H9 (cell line): Measurements from ENCODE around the gene VRK2. TPM values are rescaled to one million over a fixed set of nuclear protein-coding genes. Genes with fewer than 3 reads are reported as not detected.

Experiments used
- DNase-seq: peaks from one replicate; pipeline ENCODE4 v3.0.0-alpha.2; 2017
- H2AFZ ChIP-seq: one replicate; pipeline ENCODE4 v1.6.1; 2013; ENCODE audit warnings: mild to moderate bottlenecking, low read length, control low read depth, moderate library complexity
- H2AK5ac ChIP-seq: 2 replicates; pipeline ENCODE4 v1.6.1; 2013; ENCODE audit warnings: low read length, control low read depth, mixed read lengths; ENCODE audit not compliant: insufficient read length
- H2BK120ac ChIP-seq: one replicate; pipeline ENCODE4 v1.6.1; 2013; ENCODE audit warnings: low read depth, mild to moderate bottlenecking, low read length, control low read depth, inconsistent platforms; ENCODE audit not compliant: poor library complexity, severe bottlenecking
- H2BK12ac ChIP-seq: 2 replicates; pipeline ENCODE4 v1.6.1; 2013; ENCODE audit warnings: low read length, control low read depth, mixed read lengths, low read depth; ENCODE audit not compliant: insufficient read length
- H2BK15ac ChIP-seq: 2 replicates; pipeline ENCODE4 v1.6.1; 2013; ENCODE audit warnings: low read depth, low read length, control low read depth
- H2BK20ac ChIP-seq: one replicate; pipeline ENCODE4 v1.6.1; 2013; ENCODE audit warnings: low read depth, mild to moderate bottlenecking, low read length, control low read depth, inconsistent platforms; ENCODE audit not compliant: poor library complexity, severe bottlenecking
- H2BK5ac ChIP-seq: 2 replicates; pipeline ENCODE4 v1.6.1; 2013; ENCODE audit warnings: low read length, control low read depth, mixed read lengths; ENCODE audit not compliant: insufficient read length
- H3K14ac ChIP-seq: 2 replicates; pipeline ENCODE4 v1.6.1; 2013; ENCODE audit warnings: low read length, control low read depth; ENCODE audit not compliant: insufficient read depth
- H3K18ac ChIP-seq: 2 replicates; pipeline ENCODE4 v1.6.1; 2013; ENCODE audit warnings: low read depth, mild to moderate bottlenecking, mixed read lengths, low read length, control low read depth; ENCODE audit not compliant: insufficient read length
- H3K23ac ChIP-seq: 2 replicates; pipeline ENCODE4 v1.6.1; 2013; ENCODE audit warnings: low read length, control low read depth, mixed read lengths, low read depth; ENCODE audit not compliant: insufficient read length
- H3K23me2 ChIP-seq: 2 replicates; pipeline ENCODE4 v1.6.1; 2013; ENCODE audit warnings: low read depth, mild to moderate bottlenecking, mixed read lengths, low read length, control low read depth; ENCODE audit not compliant: insufficient read length, poor library complexity, severe bottlenecking
- H3K27ac ChIP-seq: 2 replicates; pipeline ENCODE4 v1.5.1; 2013; ENCODE audit warnings: low read length, control low read depth, mixed read lengths, low read depth; ENCODE audit not compliant: insufficient read length
- H3K27me3 ChIP-seq: 2 replicates; pipeline ENCODE4 v1.6.1; 2013; ENCODE audit warnings: low read length, control low read depth, inconsistent platforms; ENCODE audit not compliant: insufficient read depth
- H3K4ac ChIP-seq: 2 replicates; pipeline ENCODE4 v1.6.1; 2013; ENCODE audit warnings: low read depth, mild to moderate bottlenecking, control low read depth, inconsistent platforms, low read length, moderate library complexity
- H3K4me1 ChIP-seq: 2 replicates; pipeline ENCODE4 v1.6.1; 2013; ENCODE audit warnings: low read length, control low read depth, inconsistent platforms; ENCODE audit not compliant: insufficient read depth
- H3K4me2 ChIP-seq: 2 replicates; pipeline ENCODE4 v1.6.1; 2013; ENCODE audit warnings: low read length, control low read depth, mixed read lengths; ENCODE audit not compliant: insufficient read length, insufficient read depth
- H3K56ac ChIP-seq: 2 replicates; pipeline ENCODE4 v1.6.1; 2013; ENCODE audit warnings: low read depth, mild to moderate bottlenecking, mixed read lengths, low read length, control low read depth; ENCODE audit not compliant: insufficient read length
- H3K79me1 ChIP-seq: 2 replicates; pipeline ENCODE4 v1.6.1; 2013; ENCODE audit warnings: low read depth, mild to moderate bottlenecking, moderate library complexity, low read length, control low read depth, inconsistent platforms; ENCODE audit not compliant: insufficient read depth, poor library complexity, severe bottlenecking
- H3K79me2 ChIP-seq: 2 replicates; pipeline ENCODE4 v1.6.1; 2013; ENCODE audit warnings: low read length, control low read depth, inconsistent platforms; ENCODE audit not compliant: insufficient read depth
- H3K9ac ChIP-seq: 2 replicates; pipeline ENCODE4 v1.6.1; 2013; ENCODE audit warnings: low read length, control low read depth, mixed read lengths; ENCODE audit not compliant: insufficient read length; ENCODE audit errors: extremely low read depth
- H3K9me3 ChIP-seq: one replicate; pipeline ENCODE4 v1.6.1; 2013; ENCODE audit warnings: low read depth, low read length, inconsistent platforms; ENCODE audit not compliant: control insufficient read depth
- H3T11ph ChIP-seq: one replicate; pipeline ENCODE4 v1.6.1; 2013; ENCODE audit warnings: mild to moderate bottlenecking, low read length, control low read depth, inconsistent platforms
- H4K20me1 ChIP-seq: one replicate; pipeline ENCODE4 v1.6.1; 2013; ENCODE audit not compliant: control insufficient read depth, insufficient read length, insufficient read depth
- H4K5ac ChIP-seq: 2 replicates; pipeline ENCODE4 v1.6.1; 2013; ENCODE audit warnings: low read depth, mild to moderate bottlenecking, mixed read lengths, low read length, control low read depth; ENCODE audit not compliant: insufficient read length
- H4K8ac ChIP-seq: replicated peaks from 2 replicates; pipeline ENCODE4 v1.6.1; 2013; ENCODE audit warnings: low read length, control low read depth, mixed read lengths, low read depth; ENCODE audit not compliant: insufficient read length
- H4K91ac ChIP-seq: 2 replicates; pipeline ENCODE4 v1.6.1; 2013; ENCODE audit warnings: low read depth, mild to moderate bottlenecking, moderate library complexity, mixed read lengths, low read length, control low read depth; ENCODE audit not compliant: insufficient read length
- H3K27ac Mint-ChIP-seq, 3 experiments: 2 replicates in 2 of 3; 3 replicates in 1 of 3; pipeline ENCODE4 v1.8.0; 2020 to 2021; ENCODE audit warnings: mixed read lengths in 3 of 3, mild to moderate bottlenecking in 1 of 3, moderate library complexity in 1 of 3
- H3K27me3 Mint-ChIP-seq: 2 replicates; pipeline ENCODE4 v1.8.0; 2021; ENCODE audit warnings: low read depth, mild to moderate bottlenecking, moderate library complexity, mixed read lengths
- H3K36me3 Mint-ChIP-seq, 3 experiments: 2 replicates in 2 of 3; 3 replicates in 1 of 3; pipeline ENCODE4 v1.8.0; 2020 to 2021; ENCODE audit warnings: low read depth in 3 of 3, mixed read lengths in 3 of 3; ENCODE audit not compliant: insufficient read depth in 1 of 3
- H3K4me1 Mint-ChIP-seq, 2 experiments: 2 replicates each; pipeline ENCODE4 v1.8.0; 2020; ENCODE audit warnings: mixed read lengths in 2 of 2
- H3K4me3 Mint-ChIP-seq, 2 experiments: 2 replicates in 1 of 2; 3 replicates in 1 of 2; pipeline ENCODE4 v1.8.0; 2020 to 2021; ENCODE audit warnings: mild to moderate bottlenecking in 2 of 2, mixed read lengths in 2 of 2, moderate library complexity in 1 of 2
- H3K9me3 Mint-ChIP-seq, 2 experiments: 2 replicates in 1 of 2; 3 replicates in 1 of 2; pipeline ENCODE4 v1.8.0; 2020; ENCODE audit warnings: mild to moderate bottlenecking in 2 of 2, mixed read lengths in 2 of 2, moderate library complexity in 1 of 2
- CTCF ChIP-seq: fragments of 200-600 bp; sonication (generic); conservative IDR thresholded peaks from 3 replicates; pipeline ENCODE4 v1.8.0; 2021; ENCODE audit warnings: antibody characterized with exemption, mild to moderate bottlenecking
- WGBS: extraction: QIAGEN DNeasy Blood & Tissue Kit; methylation state at CpG from one replicate; pipeline ENCODE4 v1.1.7; 2013; ENCODE audit warnings: missing lambda C conversion rate, low lambda C conversion rate, mixed read lengths; ENCODE audit not compliant: insufficient read length; ENCODE audit errors: extremely low coverage; 5-methylcytosine and 5-hydroxymethylcytosine counted together
- total RNA-seq: library from RNA; stranded (reverse); gene quantifications from 2 replicates; pipeline ENCODE4 v1.2.1, GENCODE V29; 2021

The VRK2 gene
- total RNA-seq, 1 experiment from 2014 or later = 23.8 TPM

- H3K79me2 ChIP-seq = no peaks in the 10 kb centered on the region
- H3K4me1 ChIP-seq = no peaks in the 10 kb centered on the region
These were observed 27.4 kb upstream of the VRK2 start for GRCh38 chr2:58019229-58019628.

More at GRCh38 chr2:58019229-58019628, 27.4 kb upstream of the VRK2 start:
- no peak overlapping the region for H3T11ph ChIP-seq
- no peak overlapping the region for H2BK5ac ChIP-seq
- H3K18ac ChIP-seq = no peak overlapping the region
- H3K4me3 Mint-ChIP-seq = no peak overlapping the region
- H3K27me3 ChIP-seq = no peaks in the 10 kb centered on the region
- DNase-seq = no peak
- H4K20me1 ChIP-seq = no peaks in the 10 kb centered on the region
- H3K23ac ChIP-seq = no peak overlapping the region
- no CpG with 5 or more reads among the region's 1 CpG for WGBS
- no peak overlapping the region for H2BK15ac ChIP-seq
- no peak overlapping the region for H4K5ac ChIP-seq
- no peak overlapping the region for H3K4ac ChIP-seq
- H3K4me1 Mint-ChIP-seq = no peaks in the 10 kb centered on the region
- H2BK120ac ChIP-seq = no peak overlapping the region
- H4K8ac ChIP-seq = no peak overlapping the region
- TF ChIP-seq CTCF = no peak
- H3K23me2 ChIP-seq = no peaks in the 10 kb centered on the region
- H2AFZ ChIP-seq = no peak overlapping the region
- no peak overlapping the region for H2BK12ac ChIP-seq
- H4K91ac ChIP-seq = no peak overlapping the region
- no peak overlapping the region for H3K14ac ChIP-seq
- H3K4me2 ChIP-seq = no peak overlapping the region
- H2AK5ac ChIP-seq = no peak overlapping the region
- H3K9ac ChIP-seq = no peak overlapping the region
- H3K27ac Mint-ChIP-seq = no peak overlapping the region
- no peaks in the 10 kb centered on the region for H3K27me3 Mint-ChIP-seq
- no peak overlapping the region for H3K27ac ChIP-seq
- no peak overlapping the region for H2BK20ac ChIP-seq
- H3K9me3 Mint-ChIP-seq = no peaks in the 10 kb centered on the region
- H3K9me3 ChIP-seq = no peaks in the 10 kb centered on the region
- no peak overlapping the region for H3K56ac ChIP-seq
- H3K79me1 ChIP-seq = no peaks in the 10 kb centered on the region
- peaks cover 0 to 5% (median 3%) of the 10 kb centered on the region in 3 experiments; a peak in 4 of 7 replicates for H3K36me3 Mint-ChIP-seq
